Measurements from ENCODE around the gene IKZF2. TPM values are rescaled to one million over a fixed set of nuclear protein-coding genes. Genes with fewer than 3 reads are reported as not detected.

Gene IKZF2
- total and polyA plus RNA-seq, 2 donors (not counting 3 experiments of a cell fraction or from before 2014, with no cell fraction given), result 0.08 to 0.46 TPM

- Histone ChIP-seq H3K4me2 (ENCODE audit: insufficient read depth, low read length) (no peak overlapping the region), H3K27ac (ENCODE audit: insufficient read depth, low read depth, low read length) (no peak overlapping the region), H3K79me2 (ENCODE audit: control insufficient read depth, insufficient read depth, low read length) (no peaks in the 10 kb centered on the region), H4K20me1 (replicated peaks; ENCODE audit: control insufficient read depth, extremely low read depth, insufficient read depth, low read length) (no peaks in the 10 kb centered on the region), H2AFZ (ENCODE audit: low read depth, low read length) (no peak overlapping the region), H3K4me3 (replicated peaks in 1 of 3; ENCODE audit: insufficient read depth in 1 of 3, low read depth in 1 of 3, low read length in 3 of 3) (no peak overlapping the region), H3K9ac (replicated peaks; ENCODE audit: extremely low read depth, insufficient read depth, low read length) (no peak overlapping the region), H3K36me3 (ENCODE audit: control insufficient read depth in 2 of 2, extremely low read depth in 1 of 2, insufficient read depth in 2 of 2, low read length in 2 of 2) (no peaks in the 10 kb centered on the region), H3K9me1 (replicated peaks; ENCODE audit: control insufficient read depth, extremely low read depth, insufficient read depth, low read length) (no peaks in the 10 kb centered on the region), H3K27me3 (ENCODE audit: control insufficient read depth in 2 of 2, insufficient read depth in 2 of 2, low read length in 2 of 2) (peaks cover 3 to 23% of the 10 kb centered on the region in 2 experiments), H3K9me3 (replicated peaks; ENCODE audit: control insufficient read depth, insufficient read depth, low read length) (no peaks in the 10 kb centered on the region), H3K4me1 (ENCODE audit: control insufficient read depth, extremely low read depth, insufficient read depth, low read length) (peaks cover 3% of the 10 kb centered on the region)
- dilution Hi-C loops (cut with MboI; ENCODE audit: extremely low pct_ligation_motif_present, low sequenced_read_pairs) (no loop called here), intact Hi-C loops (cut with micrococcal nuclease) (no loop called here)
- no peak for DNase-seq (ENCODE audit: low read depth, low spot score)
- FAIRE-seq, result no peak
- no TSS peak for BruUV-seq (replicated peaks)
- ChIA-PET POLR2A (no interaction called here), CTCF (interaction anchor here (1.2 to 1.3 kb wide), 2 partner anchors 379 to 470 kb away, joined by 4 read pairs; no protein-coding TSS in a partner anchor)
- no peak for TF ChIP-seq GATA2 (IDR thresholded peaks at IDR 0.05; ENCODE audit: insufficient read depth, insufficient read length, low read depth, low read length)
- no peak for TF ChIP-seq EZH2 (IDR thresholded peaks at IDR 0.05; ENCODE audit: borderline replicate concordance, low read depth, low read length, severe bottlenecking)
- TF ChIP-seq POLR2AphosphoS5 (IDR thresholded peaks at IDR 0.05; ENCODE audit: insufficient read depth, low read depth, low read length), result no peak
- no peak for TF ChIP-seq FOS (IDR thresholded peaks at IDR 0.05; ENCODE audit: borderline replicate concordance, insufficient read depth, low read length)
- no peak for TF ChIP-seq JUN (IDR thresholded peaks at IDR 0.05; ENCODE audit: borderline replicate concordance, insufficient read depth, insufficient read length, low read depth)
- TF ChIP-seq POLR2A (IDR thresholded peaks at IDR 0.05; ENCODE audit: low read depth, low read length), result no peak
- no peak for TF ChIP-seq CTCF (IDR thresholded peaks at IDR 0.05; ENCODE audit: extremely low read depth in 1 of 2, insufficient read depth in 1 of 2, low read depth in 1 of 2, low read length in 2 of 2)
- TF ChIP-seq MYC (IDR thresholded peaks at IDR 0.05; ENCODE audit: low read depth, low read length), result no peak
- TF ChIP-seq MAX (IDR thresholded peaks at IDR 0.05; ENCODE audit: insufficient read depth, insufficient read length), result no peak
Measured at GRCh38 chr2:213156717-213157116, 5.3 kb upstream of the IKZF2 start.

Data from endothelial cell of umbilical vein (primary cell).